GM12875 (cell line): ENCODE measurements around the gene DHX30.

Experiments
- H3K4me3 ChIP-seq: one replicate; pipeline ENCODE4 v1.5.1; 2011; ENCODE audit warnings: low read depth, low read length, control low read depth
- CTCF ChIP-seq: IDR thresholded peaks from 2 replicates; pipeline ENCODE4 v1.5.1; 2011; ENCODE audit warnings: low read depth, mild to moderate bottlenecking, control low read depth, inconsistent platforms, low read length, moderate library complexity, borderline replicate concordance; ENCODE audit not compliant: insufficient read depth

DHX30 gene

DNA sequence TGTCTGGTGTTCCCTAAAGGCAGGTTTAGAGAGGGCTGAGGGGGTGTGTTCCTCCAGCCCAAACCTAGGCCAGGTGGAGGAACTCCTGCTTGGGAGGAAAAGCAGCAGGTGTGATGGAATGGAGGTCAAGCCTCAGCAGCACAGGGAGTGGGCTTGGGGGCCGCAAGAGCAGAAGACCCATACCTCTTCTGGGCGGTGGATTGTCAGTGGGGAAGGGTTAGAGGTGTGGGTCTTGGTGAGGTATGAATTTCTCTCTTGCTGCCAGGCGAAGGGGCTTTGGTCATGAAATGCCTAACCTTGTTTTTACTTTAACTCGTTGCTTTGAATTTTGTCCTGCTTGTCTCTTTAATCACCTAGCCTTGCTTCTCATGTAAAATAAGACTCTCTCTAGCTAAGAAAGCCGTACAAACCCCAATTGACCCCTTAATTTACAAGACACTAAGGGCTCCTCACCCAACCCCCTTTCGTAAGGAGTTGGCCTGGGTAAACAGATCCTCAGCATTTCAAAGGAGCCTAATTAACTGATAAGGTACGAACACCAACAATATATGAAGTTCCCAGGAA is 38.9 kb downstream of the DHX30 start:
- TF ChIP-seq CTCF, result no peak
- no peak overlapping the region for H3K4me3 ChIP-seq

DNA sequence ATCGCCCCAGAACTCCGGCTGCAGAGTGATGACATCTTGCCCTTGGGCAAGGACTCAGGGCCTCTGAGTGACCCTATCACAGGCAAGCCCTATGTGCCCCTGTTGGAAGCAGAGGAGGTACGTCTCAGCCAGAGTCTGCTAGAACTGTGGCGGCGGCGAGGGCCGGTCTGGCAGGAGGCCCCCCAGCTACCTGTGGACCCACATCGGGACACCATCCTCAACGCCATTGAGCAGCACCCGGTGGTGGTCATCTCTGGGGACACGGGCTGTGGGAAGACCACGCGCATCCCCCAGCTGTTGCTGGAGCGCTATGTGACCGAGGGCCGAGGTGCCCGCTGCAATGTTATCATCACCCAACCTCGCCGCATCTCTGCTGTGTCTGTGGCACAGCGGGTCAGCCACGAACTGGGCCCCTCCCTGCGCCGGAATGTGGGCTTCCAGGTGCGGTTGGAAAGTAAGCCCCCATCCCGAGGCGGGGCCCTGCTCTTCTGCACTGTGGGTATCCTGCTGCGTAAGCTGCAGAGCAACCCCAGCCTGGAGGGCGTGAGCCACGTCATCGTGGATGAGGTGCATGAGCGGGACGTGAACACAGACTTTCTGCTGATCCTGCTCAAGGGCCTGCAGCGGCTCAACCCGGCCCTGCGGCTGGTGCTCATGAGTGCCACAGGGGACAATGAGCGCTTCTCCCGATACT is 43.4 kb downstream of the DHX30 start:
- TF ChIP-seq CTCF, result no peak
- no peak overlapping the region for H3K4me3 ChIP-seq

- no peak overlapping the region for H3K4me3 ChIP-seq
- TF ChIP-seq CTCF, result no peak
These were observed 43.9 kb downstream of the DHX30 start for GRCh38 chr3:47846880-47847248.

DNA sequence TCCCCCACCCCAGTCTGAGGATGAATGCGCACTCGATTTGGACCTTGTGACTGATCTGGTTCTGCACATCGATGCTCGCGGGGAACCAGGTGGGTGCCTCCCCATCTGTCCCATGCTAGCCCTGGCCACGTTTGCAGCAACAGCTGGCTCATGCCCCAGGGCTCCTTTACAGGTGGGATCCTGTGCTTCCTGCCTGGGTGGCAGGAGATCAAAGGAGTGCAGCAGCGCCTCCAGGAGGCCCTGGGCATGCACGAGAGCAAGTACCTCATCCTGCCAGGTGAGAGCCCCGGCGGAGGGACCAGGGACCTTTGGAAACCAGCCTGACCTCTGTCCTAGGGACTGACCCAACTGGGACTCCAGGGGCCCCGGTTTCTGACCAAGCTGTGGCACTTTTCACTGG is 44.3 kb downstream of the DHX30 start:
- no peak for TF ChIP-seq CTCF
- H3K4me3 ChIP-seq, result no peak overlapping the region

DNA sequence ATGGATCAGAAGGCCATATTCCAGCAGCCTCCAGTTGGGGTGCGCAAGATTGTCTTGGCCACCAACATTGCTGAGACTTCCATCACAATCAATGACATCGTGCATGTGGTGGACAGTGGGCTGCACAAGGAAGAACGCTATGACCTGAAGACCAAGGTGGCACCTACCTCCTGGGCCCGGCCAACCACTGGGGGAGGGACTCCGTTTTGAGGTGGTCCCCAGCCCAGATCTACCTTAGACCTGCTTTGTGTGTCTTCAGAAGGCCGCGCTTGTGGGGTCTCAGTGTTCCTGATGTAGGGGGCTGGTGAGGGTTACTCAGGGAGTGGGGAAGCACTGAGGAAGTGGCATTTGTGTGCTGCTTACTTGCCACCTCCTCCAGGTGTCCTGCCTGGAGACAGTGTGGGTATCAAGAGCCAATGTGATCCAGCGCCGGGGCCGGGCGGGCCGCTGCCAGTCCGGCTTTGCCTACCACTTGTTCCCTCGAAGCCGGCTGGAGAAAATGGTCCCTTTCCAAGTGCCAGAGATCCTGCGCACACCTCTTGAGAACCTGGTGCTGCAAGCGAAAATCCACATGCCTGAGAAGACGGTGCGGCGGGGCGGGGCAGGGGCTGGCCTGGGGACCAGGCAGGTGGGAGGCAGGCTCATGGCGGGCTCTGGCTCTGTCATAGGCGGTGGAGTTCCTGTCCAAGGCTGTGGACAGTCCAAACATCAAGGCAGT is 45.0 kb downstream of the DHX30 start:
- TF ChIP-seq CTCF, result no peak
- no peak overlapping the region for H3K4me3 ChIP-seq

DNA sequence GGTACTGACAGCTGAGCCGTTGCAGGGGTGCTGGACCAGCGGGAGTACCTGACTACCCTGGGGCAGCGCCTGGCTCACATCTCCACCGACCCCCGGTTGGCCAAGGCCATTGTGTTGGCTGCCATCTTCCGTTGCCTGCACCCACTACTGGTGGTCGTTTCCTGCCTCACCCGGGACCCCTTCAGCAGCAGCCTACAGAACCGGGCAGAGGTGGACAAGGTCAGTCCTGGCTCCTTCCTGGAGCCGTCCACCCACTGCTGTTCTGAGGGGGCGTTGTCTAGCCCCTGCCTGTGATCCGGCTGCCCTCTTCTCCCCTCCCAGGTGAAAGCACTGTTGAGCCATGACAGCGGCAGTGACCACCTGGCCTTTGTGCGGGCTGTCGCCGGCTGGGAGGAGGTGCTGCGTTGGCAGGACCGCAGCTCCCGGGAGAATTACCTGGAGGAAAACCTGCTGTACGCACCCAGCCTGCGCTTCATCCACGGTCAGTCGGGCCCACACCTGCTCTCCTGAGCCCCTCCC is 45.7 kb downstream of the DHX30 start:
- no peak for TF ChIP-seq CTCF
- H3K4me3 ChIP-seq, result no peak overlapping the region
